SU-DHL-6 (cell line): Measurements from ENCODE around the gene PIBF1.
A peak's percentile ranks its signal among the peaks of the same experiment; 100 is the strongest.

Experiments
- H2AFZ ChIP-seq: fragments of 200-600 bp; sonication (generic); 2 replicates; pipeline ENCODE4 v1.6.1; 2014; ENCODE audit warnings: low read depth, mild to moderate bottlenecking, moderate library complexity, mixed read lengths, antibody characterized with exemption, low read length; ENCODE audit not compliant: severe bottlenecking
- H3F3A ChIP-seq: fragments of 200-600 bp; shearing (Covaris generic); 2 replicates; pipeline ENCODE4 v1.6.0; 2016; ENCODE audit warnings: antibody characterized with exemption, mild to moderate bottlenecking; ENCODE audit not compliant: insufficient read depth
- H3K27ac ChIP-seq: fragments of 200-600 bp; sonication (generic); 2 replicates; pipeline ENCODE4 v1.5.1; 2016; ENCODE audit warnings: low read depth, mild to moderate bottlenecking, low read length, moderate library complexity, mixed read lengths
- H3K27me3 ChIP-seq: fragments of 200-600 bp; sonication (generic), shearing (Covaris generic); 2 replicates; pipeline ENCODE4 v1.6.0; 2014; ENCODE audit warnings: mild to moderate bottlenecking, low read length
- H3K36me3 ChIP-seq: fragments of 200-600 bp; sonication (generic); 2 replicates; pipeline ENCODE4 v1.6.1; 2014; ENCODE audit warnings: mild to moderate bottlenecking, low read length, mixed read lengths
- H3K4me2 ChIP-seq: fragments of 300-600, 200-600 bp; shearing (Covaris generic), sonication (generic); 2 replicates; pipeline ENCODE4 v1.6.0; 2014; ENCODE audit warnings: low read length, low read depth, mild to moderate bottlenecking; ENCODE audit not compliant: poor library complexity, severe bottlenecking
- H3K4me3 ChIP-seq: fragments of 200-600 bp; sonication (generic); 2 replicates; pipeline ENCODE4 v1.5.1; 2014; ENCODE audit warnings: antibody characterized with exemption, low read length, mild to moderate bottlenecking, mixed read lengths; ENCODE audit not compliant: insufficient read depth, poor library complexity, severe bottlenecking
- H3K79me2 ChIP-seq: fragments of 200-600 bp; sonication (generic); 2 replicates; pipeline ENCODE4 v1.6.1; 2014; ENCODE audit warnings: mild to moderate bottlenecking, low read length, moderate library complexity; ENCODE audit not compliant: insufficient read depth
- H3K9ac ChIP-seq: fragments of 200-600 bp; sonication (generic); 2 replicates; pipeline ENCODE4 v1.7.0; 2014; ENCODE audit warnings: mild to moderate bottlenecking, low read length
- H3K9me2 ChIP-seq: fragments of 200-600 bp; sonication (generic); replicated peaks from 2 replicates; pipeline ENCODE4 v1.6.1; 2014; ENCODE audit warnings: low read length; ENCODE audit not compliant: insufficient read depth
- H3K9me3 ChIP-seq: fragments of 200-600 bp; sonication (generic); 2 replicates; pipeline ENCODE4 v1.6.1; 2014; ENCODE audit warnings: low read length, mixed read lengths; ENCODE audit not compliant: insufficient read depth
- H4K20me1 ChIP-seq: fragments of 200-600 bp; sonication (generic); 2 replicates; pipeline ENCODE4 v1.6.1; 2014; ENCODE audit warnings: low read depth, mild to moderate bottlenecking, antibody characterized with exemption, low read length, moderate library complexity, mixed read lengths
- CTCF ChIP-seq: fragments of 200-600 bp; sonication (generic); IDR thresholded peaks from one replicate; pipeline ENCODE4 v1.5.1; 2017; ENCODE audit warnings: antibody characterized with exemption, mild to moderate bottlenecking, low read length, moderate library complexity; ENCODE audit not compliant: insufficient read depth, poor library complexity, severe bottlenecking
- EZH2phosphoT487 ChIP-seq: fragments of 200-600 bp; sonication (generic), shearing (Covaris generic); conservative IDR thresholded peaks from 2 replicates; pipeline ENCODE4 v1.6.1; 2018; ENCODE audit warnings: mild to moderate bottlenecking, antibody characterized with exemption, low read length, moderate library complexity, mixed read lengths

The PIBF1 gene

GRCh38 chr13:72781451-72782439, at the start of gene PIBF1, which contains the start of gene DIS3:
PIBF1 (plus strand) TSS chr13:72782133; CDS start chr13:72783470, 1,337 bp downstream.
DIS3 (minus strand) TSS chr13:72781900; CDS start chr13:72781832, 68 bp downstream.
- H3K27ac ChIP-seq = peak within 1 kb of the TSS; percentile 66
- H3K4me3 ChIP-seq = peak within 1 kb of the TSS; percentile 87
- H3K9ac ChIP-seq = peak within 1 kb of the TSS; percentile 89
- H3K27me3 ChIP-seq = no peaks in the 10 kb centered on the region
- TF ChIP-seq CTCF = no peak
- H3K79me2 ChIP-seq = peaks cover 81% of the 10 kb centered on the region
- peaks cover 10% of the 10 kb centered on the region for H4K20me1 ChIP-seq
- peak within 1 kb of the TSS; percentile 92 for H3K4me2 ChIP-seq
- H3K9me3 ChIP-seq = no peaks in the 10 kb centered on the region
- peak within 1 kb of the TSS; percentile 80 for H2AFZ ChIP-seq
- H3F3A ChIP-seq = 0 out of 2 replicates have a peak, but pooled peaks cover 3% of the 10 kb centered on the region
- peaks cover 27% of the 10 kb centered on the region for H3K36me3 ChIP-seq
- H3K9me2 ChIP-seq = no peaks in the 10 kb centered on the region

GRCh38 chr13:72737033-72737432, 44.9 kb upstream of the PIBF1 start:
- Histone ChIP-seq H3K9me2 (no peaks in the 10 kb centered on the region), H3K9ac (no peak overlapping the region), H4K20me1 (peaks cover 7% of the 10 kb centered on the region; the same call in 1 of the 2 replicates), H3K9me3 (no peaks in the 10 kb centered on the region), H3K27ac (no peak overlapping the region), H3F3A (0 out of 2 replicates have a peak, but pooled peaks cover 4% of the 10 kb centered on the region), H3K4me3 (no peak overlapping the region), H2AFZ (no peak overlapping the region), H3K79me2 (peaks cover 68% of the 10 kb centered on the region), H3K27me3 (no peaks in the 10 kb centered on the region), H3K36me3 (peaks cover 65% of the 10 kb centered on the region), H3K4me2 (no peak overlapping the region)
- TF ChIP-seq EZH2phosphoT487 (no peak), CTCF (no peak)

GRCh38 chr13:72740015-72740414, 41.9 kb upstream of the PIBF1 start:
- Histone ChIP-seq H3K36me3 (peaks cover 59% of the 10 kb centered on the region), H3F3A (peaks cover 11% of the 10 kb centered on the region; the same call in 1 of the 2 replicates), H2AFZ (no peak overlapping the region), H3K9me3 (no peaks in the 10 kb centered on the region), H3K9ac (no peak overlapping the region), H3K9me2 (no peaks in the 10 kb centered on the region), H4K20me1 (peaks cover 3% of the 10 kb centered on the region), H3K27me3 (no peaks in the 10 kb centered on the region), H3K79me2 (peaks cover 47% of the 10 kb centered on the region), H3K4me3 (no peak overlapping the region), H3K27ac (no peak overlapping the region), H3K4me2 (no peak overlapping the region)
- TF ChIP-seq EZH2phosphoT487 (no peak), CTCF (no peak)
